ENCODE results near the gene CDKN2B-AS1.

Gene CDKN2B-AS1

GRCh38 chr9:22157276-22157675 is 162.7 kb downstream of the CDKN2B-AS1 start:
- no peak for DNase-seq (ENCODE audit: low read depth)

GRCh38 chr9:22157828-22158227 is 163.2 kb downstream of the CDKN2B-AS1 start:
- DNase-seq (ENCODE audit: low read depth) = no peak

GRCh38 chr9:22158271-22158670 is 163.7 kb downstream of the CDKN2B-AS1 start:
- DNase-seq (ENCODE audit: low read depth) = no peak

GRCh38 chr9:22158927-22159346 is 164.3 kb downstream of the CDKN2B-AS1 start:
- no peak for DNase-seq (ENCODE audit: low read depth)

- DNase-seq (ENCODE audit: low read depth) = no peak
These were observed 165.0 kb downstream of the CDKN2B-AS1 start for GRCh38 chr9:22159586-22159985.

GRCh38 chr9:22160221-22160620 is 165.6 kb downstream of the CDKN2B-AS1 start:
- DNase-seq (ENCODE audit: low read depth) = no peak

- no peak for DNase-seq (ENCODE audit: low read depth)
These were observed 170.6 kb downstream of the CDKN2B-AS1 start for GRCh38 chr9:22165144-22165543.

GRCh38 chr9:22169243-22169642 is 174.7 kb downstream of the CDKN2B-AS1 start:
- DNase-seq (ENCODE audit: low read depth) = no peak

GRCh38 chr9:22169727-22170503 is 175.3 kb downstream of the CDKN2B-AS1 start:
- DNase-seq (ENCODE audit: low read depth) = no peak
